Hematopoietic multipotent progenitor cell (in vitro differentiated cells): Measurements from ENCODE around the gene GRK2. TPM values are rescaled to one million over a fixed set of nuclear protein-coding genes. Genes with fewer than 3 reads are reported as not detected.

Source experiments
- DNase-seq, 3 donors: peaks; one replicate each; pipeline ENCODE4 v3.0.0-alpha.2; 2011 to 2015; ENCODE audit warnings: low read depth in 2 of 3, low spot score in 2 of 3
- total RNA-seq: library from RNA; depleted of rRNA; stranded (reverse); fragments of >200 nt; gene quantifications from one replicate; pipeline ENCODE4 v1.2.3, GENCODE V29; 2012

Gene GRK2
- total RNA-seq, 1 donor, result 543 TPM

DNA sequence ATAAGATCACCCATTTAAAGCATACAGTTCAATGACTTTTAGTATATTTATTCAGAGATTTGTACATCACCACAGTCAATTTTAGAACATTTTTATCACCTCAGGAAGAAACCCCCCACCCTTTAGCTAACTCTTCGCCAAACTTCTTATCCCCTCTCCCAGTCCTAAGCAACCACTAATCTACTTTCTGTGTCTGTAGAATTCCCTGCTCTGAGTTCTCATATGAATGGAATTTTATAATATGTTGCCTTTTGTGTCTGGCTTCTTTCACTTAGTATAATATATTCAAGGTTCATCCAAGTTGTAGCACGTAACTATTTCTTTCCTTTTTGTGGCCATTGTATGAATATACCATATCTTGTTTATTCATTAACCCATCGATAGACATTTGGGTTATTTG lies 26.4 kb downstream of the GRK2 start:
- no peak for DNase-seq

DNA sequence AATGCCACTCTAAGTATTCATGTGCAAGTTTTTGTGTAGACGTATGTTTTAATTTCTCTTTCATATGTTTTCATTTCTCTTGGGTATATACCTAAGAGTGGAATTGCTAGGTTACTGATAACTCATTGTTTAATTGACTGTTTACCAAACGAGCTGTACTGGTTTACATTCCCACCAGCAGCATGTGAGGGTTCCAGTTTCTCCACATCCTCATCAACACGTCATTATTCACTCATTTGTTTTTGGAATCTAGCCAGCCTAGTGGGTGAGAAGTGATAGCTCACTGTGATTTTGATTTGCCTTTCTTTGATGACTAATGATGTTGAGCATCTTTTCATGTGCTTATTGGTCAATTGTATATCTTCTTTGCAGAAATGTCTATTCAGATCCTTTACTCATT lies 26.8 kb downstream of the GRK2 start:
- DNase-seq, result no peak

GRCh38 chr11:67295846-67296245 lies 29.6 kb downstream of the GRK2 start:
- peak in 1 of 3 donors; percentile 45 for DNase-seq

DNA sequence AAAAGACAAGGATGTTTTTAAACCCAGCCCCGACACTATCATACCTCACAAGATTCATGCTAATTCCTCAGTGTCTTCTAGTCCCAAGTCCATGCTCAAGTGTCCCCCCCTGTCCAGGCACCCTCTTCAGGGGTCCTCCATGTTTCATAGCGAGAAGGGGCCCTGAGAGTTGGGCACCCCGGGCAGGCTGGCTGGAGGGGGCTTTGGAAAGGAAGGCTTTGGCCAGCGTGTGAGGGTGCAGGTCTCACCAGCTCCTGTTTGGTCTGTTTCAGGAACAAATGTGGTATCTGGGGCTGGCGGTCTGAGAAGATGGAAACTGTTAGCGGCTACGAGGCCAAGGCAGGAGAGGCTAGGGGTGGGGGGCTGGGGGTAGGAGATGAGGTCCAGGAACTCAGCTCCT lies 32.5 kb downstream of the GRK2 start:
- no peak for DNase-seq

GRCh38 chr11:67299471-67300191 lies 33.4 kb downstream of the GRK2 start:
- no peak for DNase-seq

GRCh38 chr11:67300256-67300755 lies 34.0 kb downstream of the GRK2 start:
- DNase-seq, result no peak

GRCh38 chr11:67300756-67301312 lies 34.6 kb downstream of the GRK2 start:
- DNase-seq, result no peak

DNA sequence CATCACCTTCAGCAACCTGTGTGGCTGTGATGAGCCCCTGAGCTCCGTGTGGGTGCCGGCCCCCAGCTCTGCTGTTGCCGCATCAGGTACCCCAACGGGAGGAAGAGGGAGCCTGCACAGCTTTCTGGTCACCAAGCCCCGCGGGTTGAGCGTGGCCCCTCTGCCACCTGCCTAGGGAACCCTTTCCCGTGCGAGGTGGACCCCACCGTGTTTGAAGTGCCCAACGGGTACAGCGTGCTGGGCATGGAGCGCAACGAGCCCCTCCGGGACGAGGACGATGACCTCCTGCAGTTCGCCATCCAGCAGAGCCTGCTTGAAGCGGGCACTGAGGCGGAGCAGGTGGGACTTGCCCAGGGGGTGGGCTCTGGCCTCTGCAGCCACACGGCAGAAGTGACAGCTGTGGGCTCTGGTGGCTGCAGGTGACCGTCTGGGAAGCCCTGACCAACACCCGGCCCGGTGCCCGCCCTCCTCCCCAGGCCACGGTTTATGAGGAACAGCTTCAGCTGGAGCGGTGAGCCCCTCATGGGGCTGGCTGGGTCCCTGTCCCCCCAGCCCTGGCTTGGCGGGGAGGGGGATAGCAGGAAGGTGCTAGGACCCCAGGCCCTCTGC lies 35.1 kb downstream of the GRK2 start:
- no peak for DNase-seq

- no peak for DNase-seq
These were observed 35.8 kb downstream of the GRK2 start for GRCh38 chr11:67301951-67302516.

DNA sequence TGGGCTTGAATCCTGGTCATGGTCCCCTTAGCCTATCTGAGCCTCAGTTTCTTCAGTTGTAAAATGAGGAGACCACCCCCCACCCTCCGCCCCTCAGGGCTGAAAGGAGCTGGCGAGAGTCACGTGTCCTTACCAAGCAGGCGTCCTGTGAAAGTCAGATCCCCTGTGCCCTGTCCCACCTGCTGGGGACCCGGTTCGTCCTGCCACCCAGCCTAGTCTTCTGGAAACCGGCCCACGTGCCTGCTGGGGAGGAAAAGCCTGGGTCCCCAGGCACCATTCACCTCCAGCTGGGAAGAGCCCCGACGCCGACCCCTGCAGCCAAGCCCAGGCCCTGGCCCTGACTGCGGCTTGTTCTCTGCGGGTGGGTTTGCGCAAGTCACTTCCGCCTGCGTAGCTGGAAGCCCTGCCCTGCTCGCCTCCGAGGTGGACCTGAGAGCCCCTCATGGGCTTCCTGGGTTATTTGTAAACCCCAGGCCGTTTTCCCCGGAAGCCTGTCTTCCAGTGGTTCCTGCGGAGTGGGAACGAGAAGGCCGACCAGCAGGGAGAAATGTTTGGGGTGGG lies 36.4 kb downstream of the GRK2 start:
- peak in 2 of 3 donors; percentile 59 to 66 for DNase-seq

DNA sequence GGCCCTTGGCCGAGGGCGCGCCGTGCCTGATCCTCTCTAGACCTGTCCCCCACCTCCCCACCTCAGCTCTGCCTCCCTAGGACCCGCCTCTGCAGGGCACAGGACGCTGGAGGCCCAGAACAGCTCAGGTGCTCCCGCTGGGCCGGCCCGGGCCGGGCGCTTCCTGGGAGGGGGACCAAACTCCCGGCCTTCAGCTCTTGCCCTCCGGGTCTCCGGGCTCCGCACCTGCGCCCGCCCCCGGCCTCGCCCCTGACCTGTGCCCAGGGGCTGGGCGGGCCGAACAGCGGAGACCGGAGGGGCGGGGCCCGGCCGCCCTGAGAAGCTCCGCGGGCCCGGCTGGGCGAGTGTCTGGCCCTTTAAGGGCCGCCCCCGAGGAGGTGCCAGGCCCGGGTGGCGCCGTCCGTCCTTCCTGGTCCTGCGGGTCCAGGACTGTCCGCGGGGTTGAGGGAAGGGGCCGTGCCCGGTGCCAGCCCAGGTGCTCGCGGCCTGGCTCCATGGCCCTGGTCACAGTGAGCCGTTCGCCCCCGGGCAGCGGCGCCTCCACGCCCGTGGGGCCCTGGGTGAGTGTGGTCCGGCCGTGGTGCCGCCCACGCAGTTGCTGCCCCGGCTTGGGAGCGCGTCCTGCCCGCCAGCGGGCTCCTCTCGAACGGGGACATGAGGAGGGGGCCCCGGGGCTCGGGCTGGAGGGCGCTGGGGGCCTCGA lies 37.0 kb downstream of the GRK2 start, which contains the start of gene SSH3:
Gene SSH3, plus strand, starts transcription at position 399 of the 703 bp plus-strand sequence. Its CDS starts 96 bp downstream, at position 495.
- peak in 2 of 3 donors; percentile 42 to 43 for DNase-seq

GRCh38 chr11:67303835-67304411 lies 37.6 kb downstream of the GRK2 start:
- no peak for DNase-seq

DNA sequence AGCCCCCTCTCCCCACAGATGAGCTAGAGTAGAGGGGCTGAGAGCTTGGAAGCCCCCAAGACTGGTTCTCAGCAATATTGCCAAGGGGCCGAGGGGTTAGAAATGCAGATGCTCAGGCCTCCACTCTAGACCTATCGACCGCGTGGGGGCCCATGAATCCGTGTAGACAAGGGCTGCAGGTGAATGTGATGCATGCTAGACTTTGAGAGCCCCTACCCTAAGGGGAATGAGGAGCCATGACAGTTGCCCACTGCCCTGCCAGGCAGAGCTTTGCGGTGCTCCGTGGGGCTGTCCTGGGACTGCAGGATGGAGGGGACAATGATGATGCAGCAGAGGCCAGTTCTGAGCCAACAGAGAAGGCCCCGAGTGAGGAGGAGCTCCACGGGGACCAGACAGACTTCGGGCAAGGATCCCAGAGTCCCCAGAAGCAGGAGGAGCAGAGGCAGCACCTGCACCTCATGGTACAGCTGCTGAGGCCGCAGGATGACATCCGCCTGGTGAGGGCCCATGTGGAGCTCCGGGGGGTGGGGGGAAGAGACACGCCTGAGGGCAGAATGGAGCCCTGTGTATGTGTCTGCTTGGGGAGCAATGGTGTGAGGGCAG lies 38.3 kb downstream of the GRK2 start:
- DNase-seq, result no peak

DNA sequence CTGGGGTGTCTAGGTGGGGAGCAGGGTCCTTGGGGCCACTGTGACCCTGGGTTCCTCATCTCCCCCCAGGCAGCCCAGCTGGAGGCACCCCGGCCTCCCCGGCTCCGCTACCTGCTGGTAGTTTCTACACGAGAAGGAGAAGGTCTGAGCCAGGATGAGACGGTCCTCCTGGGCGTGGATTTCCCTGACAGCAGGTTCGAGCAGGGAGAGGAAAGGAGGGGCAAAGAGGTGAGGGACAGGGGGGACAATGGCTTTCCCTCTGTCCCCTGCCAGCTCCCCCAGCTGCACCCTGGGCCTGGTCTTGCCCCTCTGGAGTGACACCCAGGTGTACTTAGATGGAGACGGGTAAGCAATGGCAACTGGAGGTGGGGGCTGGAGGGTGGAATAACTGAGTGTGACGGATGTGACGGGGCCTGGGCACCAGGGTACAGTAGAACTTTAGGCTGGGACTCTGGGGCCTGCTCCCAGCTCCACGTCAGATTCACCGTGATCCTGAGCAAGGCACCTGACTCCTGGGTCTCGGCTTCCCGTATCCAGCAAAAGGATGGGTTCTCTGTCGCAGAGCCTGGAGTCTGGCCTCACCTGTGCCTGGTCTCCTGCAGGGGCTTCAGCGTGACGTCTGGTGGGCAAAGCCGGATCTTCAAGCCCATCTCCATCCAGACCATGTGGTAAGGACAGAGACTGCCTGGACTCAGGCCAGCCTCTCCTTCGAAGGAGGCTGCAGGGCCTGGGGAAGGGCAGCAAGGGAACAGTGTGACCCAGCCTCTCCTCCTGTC lies 40.7 kb downstream of the GRK2 start:
- DNase-seq, result no peak

GRCh38 chr11:67307545-67308001 lies 41.3 kb downstream of the GRK2 start:
- DNase-seq, result no peak

DNA sequence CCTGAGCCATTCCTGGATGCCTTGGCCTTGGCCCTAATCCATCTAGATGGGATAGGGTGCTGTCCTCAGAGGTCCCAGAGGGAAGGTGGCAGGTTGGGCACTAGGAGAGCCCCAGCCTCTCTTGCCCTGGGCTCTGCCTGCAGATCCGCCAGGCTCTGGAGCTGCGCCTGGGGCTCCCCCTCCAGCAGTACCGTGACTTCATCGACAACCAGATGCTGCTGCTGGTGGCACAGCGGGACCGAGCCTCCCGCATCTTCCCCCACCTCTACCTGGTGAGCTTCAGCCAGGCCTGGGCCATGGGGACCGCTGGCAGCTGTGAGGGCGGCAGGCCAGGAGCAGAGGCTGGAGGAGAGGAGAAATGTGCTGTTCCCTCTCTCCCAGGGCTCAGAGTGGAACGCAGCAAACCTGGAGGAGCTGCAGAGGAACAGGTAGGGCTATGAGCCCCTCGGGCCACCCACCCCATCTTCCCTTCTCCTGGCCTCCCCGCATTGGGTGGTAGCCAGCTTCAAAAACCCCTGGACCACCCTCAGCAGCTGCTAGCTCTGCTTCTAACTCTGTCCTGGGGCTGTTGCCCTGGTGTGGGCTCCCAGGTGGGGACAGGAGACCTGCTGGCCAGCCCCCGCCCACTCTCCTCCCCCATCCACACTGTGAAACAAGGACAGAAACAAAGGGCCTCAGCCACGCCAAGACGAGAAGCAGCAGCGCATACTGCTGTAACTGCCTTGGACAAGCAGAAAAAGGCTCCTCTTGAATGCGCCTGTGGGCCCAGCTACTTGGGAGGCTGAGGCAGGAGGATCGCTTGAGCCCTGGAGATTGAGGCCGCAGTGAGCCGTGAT lies 42.0 kb downstream of the GRK2 start:
- no peak for DNase-seq

DNA sequence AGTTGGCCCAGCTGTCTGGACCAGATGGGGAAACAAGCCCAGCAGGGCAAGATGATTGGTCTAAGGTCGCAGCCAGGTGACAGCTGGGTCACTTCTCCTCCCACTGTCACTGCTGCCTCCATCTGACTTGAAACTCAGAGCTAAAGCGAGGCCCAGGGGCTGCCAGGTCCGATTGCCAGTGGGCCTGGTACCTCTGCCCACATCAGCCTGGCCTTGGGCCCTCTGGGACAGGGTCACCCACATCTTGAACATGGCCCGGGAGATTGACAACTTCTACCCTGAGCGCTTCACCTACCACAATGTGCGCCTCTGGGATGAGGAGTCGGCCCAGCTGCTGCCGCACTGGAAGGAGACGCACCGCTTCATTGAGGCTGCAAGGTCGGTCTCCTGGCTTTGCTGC lies 42.9 kb downstream of the GRK2 start:
- no peak for DNase-seq

- DNase-seq, result no peak
These were observed 43.4 kb downstream of the GRK2 start for GRCh38 chr11:67309661-67310061.
